ENCODE data around the gene EPB41L4B.

Gene EPB41L4B

DNA sequence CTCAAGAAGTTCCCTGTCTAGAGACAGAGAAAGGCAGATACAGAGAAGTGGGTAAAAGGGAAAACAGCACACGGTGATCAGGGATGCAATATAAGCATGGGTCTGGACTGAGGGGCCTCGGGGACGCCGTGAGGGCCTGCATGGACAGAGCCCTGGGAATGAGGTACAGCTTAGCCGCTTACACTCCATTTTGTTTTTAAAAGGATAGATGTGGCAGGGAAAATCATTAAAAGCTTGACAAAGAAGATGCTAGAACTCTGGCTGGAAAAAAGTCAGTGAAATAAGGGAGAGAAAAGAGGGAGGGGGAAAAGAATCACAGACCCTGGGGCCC lies 69.1 kb downstream of the EPB41L4B start:
- Histone ChIP-seq H3K36me3 (ENCODE audit: control insufficient read depth in 1 of 2, insufficient read depth in 2 of 2, low read depth in 1 of 2, low read length in 2 of 2) (no peaks in the 10 kb centered on the region), H3K4me2 (ENCODE audit: low read length, poor library complexity, severe bottlenecking) (no peak overlapping the region), H2AK5ac (ENCODE audit: low read length, severe bottlenecking) (no peak overlapping the region), H3K27ac (ENCODE audit: low read length, poor library complexity, severe bottlenecking) (no peak overlapping the region), H2BK5ac (ENCODE audit: low read depth, low read length, poor library complexity, severe bottlenecking) (no peak overlapping the region), H2BK15ac (ENCODE audit: low read depth, poor library complexity, severe bottlenecking) (no peak overlapping the region), H3K4ac (ENCODE audit: low read depth in 1 of 2, low read length in 2 of 2) (no peak overlapping the region), H3K79me1 (replicated peaks; ENCODE audit: low read length, poor library complexity, severe bottlenecking) (no peaks in the 10 kb centered on the region), H3K9me3 (ENCODE audit: control insufficient read depth, low read length) (no peaks in the 10 kb centered on the region), H2BK12ac (ENCODE audit: low read length in 2 of 2) (no peak overlapping the region), H3K4me3 (ENCODE audit: insufficient read depth in 1 of 2, low read depth in 1 of 2, low read length in 2 of 2) (no peak overlapping the region), H2BK120ac (ENCODE audit: low read depth, low read length) (no peak overlapping the region), H2AFZ (ENCODE audit: low read depth, low read length) (no peak overlapping the region), H3K14ac (ENCODE audit: low read length in 2 of 2) (no peak overlapping the region), H4K91ac (ENCODE audit: low read length) (no peak overlapping the region), H3K27me3 (ENCODE audit: control insufficient read depth in 1 of 2, insufficient read depth in 1 of 2, low read length in 2 of 2) (peaks cover 0 to 5% of the 10 kb centered on the region in 2 experiments), H3K9ac (ENCODE audit: low read length) (no peak overlapping the region), H3K23ac (ENCODE audit: low read length in 2 of 2) (no peak overlapping the region), H3K4me1 (ENCODE audit: control insufficient read depth, insufficient read depth, low read depth, low read length) (peaks cover 11% of the 10 kb centered on the region), H3K18ac (ENCODE audit: low read depth in 1 of 2, low read length in 2 of 2) (no peak overlapping the region), H4K8ac (ENCODE audit: low read length) (no peak overlapping the region)
- no peak for DNase-seq
- 82% methylated on average over 5 of the region's 5 CpGs for WGBS

DNA sequence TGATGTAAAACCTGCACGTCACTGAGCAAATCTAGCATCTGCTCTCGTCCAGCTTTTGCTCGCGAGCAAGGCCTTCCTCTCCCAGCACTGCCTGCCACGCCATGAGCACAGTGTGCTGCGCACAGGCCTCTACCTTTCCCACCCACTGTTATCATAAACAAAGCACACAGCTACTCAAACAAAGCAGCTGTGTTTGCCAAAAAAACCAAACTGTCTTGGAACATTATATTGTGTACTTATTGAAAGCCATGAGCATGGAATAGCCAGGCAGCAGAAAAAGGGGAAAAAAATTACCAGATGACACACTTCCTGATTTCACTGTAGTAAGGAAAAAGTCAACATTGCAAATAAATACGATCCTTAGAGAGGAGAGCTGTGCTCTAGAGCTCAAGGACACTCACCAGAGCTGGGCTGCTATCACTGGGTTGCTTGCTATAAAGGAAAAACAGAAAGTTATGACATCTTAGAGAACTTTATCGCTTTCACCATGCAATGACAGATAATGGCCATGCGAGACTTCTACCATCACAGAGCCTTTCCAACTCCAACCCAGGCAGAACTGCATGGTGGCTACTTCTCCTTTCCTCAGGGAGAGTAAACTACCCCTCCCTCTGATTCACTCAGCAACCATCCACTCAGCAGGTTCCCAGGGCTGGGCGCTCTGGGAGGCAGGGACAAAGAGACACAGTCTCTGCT lies 69.6 kb downstream of the EPB41L4B start:
- Histone ChIP-seq H3K23ac (ENCODE audit: low read length in 2 of 2) (no peak overlapping the region), H2AK5ac (ENCODE audit: low read length, severe bottlenecking) (no peak overlapping the region), H3K27ac (ENCODE audit: low read length, poor library complexity, severe bottlenecking) (no peak overlapping the region), H2AFZ (ENCODE audit: low read depth, low read length) (no peak overlapping the region), H3K4me2 (ENCODE audit: low read length, poor library complexity, severe bottlenecking) (no peak overlapping the region), H4K8ac (ENCODE audit: low read length) (no peak overlapping the region), H2BK12ac (ENCODE audit: low read length in 2 of 2) (no peak overlapping the region), H3K9ac (ENCODE audit: low read length) (no peak overlapping the region), H2BK5ac (ENCODE audit: low read depth, low read length, poor library complexity, severe bottlenecking) (no peak overlapping the region), H3K9me3 (ENCODE audit: control insufficient read depth, low read length) (no peaks in the 10 kb centered on the region), H3K27me3 (ENCODE audit: control insufficient read depth in 1 of 2, insufficient read depth in 1 of 2, low read length in 2 of 2) (peaks cover 0 to 5% of the 10 kb centered on the region in 2 experiments), H2BK15ac (ENCODE audit: low read depth, poor library complexity, severe bottlenecking) (no peak overlapping the region), H3K36me3 (ENCODE audit: control insufficient read depth in 1 of 2, insufficient read depth in 2 of 2, low read depth in 1 of 2, low read length in 2 of 2) (no peaks in the 10 kb centered on the region), H3K4me3 (ENCODE audit: insufficient read depth in 1 of 2, low read depth in 1 of 2, low read length in 2 of 2) (no peak overlapping the region), H3K14ac (ENCODE audit: low read length in 2 of 2) (no peak overlapping the region), H3K4me1 (ENCODE audit: control insufficient read depth, insufficient read depth, low read depth, low read length) (peaks cover 11% of the 10 kb centered on the region), H3K79me1 (replicated peaks; ENCODE audit: low read length, poor library complexity, severe bottlenecking) (no peaks in the 10 kb centered on the region), H3K4ac (ENCODE audit: low read depth in 1 of 2, low read length in 2 of 2) (peak overlapping the region in 1 of 2 experiments; percentile 18), H3K18ac (ENCODE audit: low read depth in 1 of 2, low read length in 2 of 2) (no peak overlapping the region), H4K91ac (ENCODE audit: low read length) (no peak overlapping the region), H2BK120ac (ENCODE audit: low read depth, low read length) (no peak overlapping the region)
- 83% methylated on average over 10 of the region's 10 CpGs for WGBS
- DNase-seq = peak; percentile 14

DNA sequence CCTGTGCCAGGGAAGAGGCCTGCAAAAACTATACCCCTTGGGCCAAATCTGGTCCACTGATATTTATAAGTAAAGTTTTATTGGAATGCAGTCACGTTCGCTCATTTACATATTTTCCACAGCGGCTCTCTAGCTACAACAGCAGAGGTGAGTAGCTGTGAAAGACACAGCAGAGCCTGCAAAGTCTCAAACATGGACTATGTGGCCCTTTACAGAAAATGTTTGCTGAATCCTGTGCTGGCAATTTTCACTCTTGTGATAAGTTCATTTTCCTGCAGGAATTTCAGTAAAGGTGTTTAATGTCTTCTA lies 70.1 kb downstream of the EPB41L4B start:
- Histone ChIP-seq H3K36me3 (ENCODE audit: control insufficient read depth in 1 of 2, insufficient read depth in 2 of 2, low read depth in 1 of 2, low read length in 2 of 2) (no peaks in the 10 kb centered on the region), H4K8ac (ENCODE audit: low read length) (no peak overlapping the region), H3K4me1 (ENCODE audit: control insufficient read depth, insufficient read depth, low read depth, low read length) (peaks cover 11% of the 10 kb centered on the region), H2BK5ac (ENCODE audit: low read depth, low read length, poor library complexity, severe bottlenecking) (no peak overlapping the region), H3K79me1 (replicated peaks; ENCODE audit: low read length, poor library complexity, severe bottlenecking) (no peaks in the 10 kb centered on the region), H3K14ac (ENCODE audit: low read length in 2 of 2) (no peak overlapping the region), H2AK5ac (ENCODE audit: low read length, severe bottlenecking) (no peak overlapping the region), H3K27me3 (ENCODE audit: control insufficient read depth in 1 of 2, insufficient read depth in 1 of 2, low read length in 2 of 2) (peaks cover 0 to 5% of the 10 kb centered on the region in 2 experiments), H3K9ac (ENCODE audit: low read length) (no peak overlapping the region), H3K4me3 (ENCODE audit: insufficient read depth in 1 of 2, low read depth in 1 of 2, low read length in 2 of 2) (no peak overlapping the region), H2BK15ac (ENCODE audit: low read depth, poor library complexity, severe bottlenecking) (no peak overlapping the region), H4K91ac (ENCODE audit: low read length) (no peak overlapping the region), H2AFZ (ENCODE audit: low read depth, low read length) (no peak overlapping the region), H3K23ac (ENCODE audit: low read length in 2 of 2) (no peak overlapping the region), H3K4ac (ENCODE audit: low read depth in 1 of 2, low read length in 2 of 2) (no peak overlapping the region), H2BK12ac (ENCODE audit: low read length in 2 of 2) (no peak overlapping the region), H3K27ac (ENCODE audit: low read length, poor library complexity, severe bottlenecking) (no peak overlapping the region), H3K18ac (ENCODE audit: low read depth in 1 of 2, low read length in 2 of 2) (no peak overlapping the region), H2BK120ac (ENCODE audit: low read depth, low read length) (no peak overlapping the region), H3K9me3 (ENCODE audit: control insufficient read depth, low read length) (no peaks in the 10 kb centered on the region), H3K4me2 (ENCODE audit: low read length, poor library complexity, severe bottlenecking) (no peak overlapping the region)
- no peak for DNase-seq
- 92% methylated on average over 3 of the region's 3 CpGs for WGBS

DNA sequence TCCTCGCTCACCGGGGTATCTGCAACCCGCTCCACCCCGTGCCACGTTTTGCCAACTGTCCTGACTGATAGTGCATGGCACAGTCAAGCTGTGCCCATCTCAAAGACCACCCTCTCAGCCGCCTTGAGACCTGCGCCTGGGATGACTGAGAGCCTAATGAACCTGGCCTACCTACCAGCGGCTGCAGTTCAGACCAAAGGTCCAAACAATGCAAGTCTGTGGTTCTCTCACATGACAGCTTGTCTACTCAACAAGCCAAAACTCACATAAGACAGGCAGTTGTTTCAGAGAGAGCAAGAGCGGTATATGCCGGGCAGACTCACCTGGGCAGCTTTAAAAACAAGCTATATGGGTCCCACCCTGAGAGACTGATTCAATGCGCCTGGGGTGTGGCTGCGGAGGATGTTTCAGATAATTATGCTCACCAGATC lies 70.5 kb downstream of the EPB41L4B start:
- H3K4ac ChIP-seq (ENCODE audit: low read depth in 1 of 2, low read length in 2 of 2) = no peak overlapping the region
- H2AFZ ChIP-seq (ENCODE audit: low read depth, low read length) = no peak overlapping the region
- no peak overlapping the region for H2BK12ac ChIP-seq (ENCODE audit: low read length in 2 of 2)
- H3K23ac ChIP-seq (ENCODE audit: low read length in 2 of 2) = no peak overlapping the region
- H3K4me3 ChIP-seq (ENCODE audit: insufficient read depth in 1 of 2, low read depth in 1 of 2, low read length in 2 of 2) = no peak overlapping the region
- H3K9ac ChIP-seq (ENCODE audit: low read length) = no peak overlapping the region
- no peak overlapping the region for H2BK15ac ChIP-seq (ENCODE audit: low read depth, poor library complexity, severe bottlenecking)
- H2BK120ac ChIP-seq (ENCODE audit: low read depth, low read length) = no peak overlapping the region
- no peak overlapping the region for H2BK5ac ChIP-seq (ENCODE audit: low read depth, low read length, poor library complexity, severe bottlenecking)
- no peaks in the 10 kb centered on the region for H3K9me3 ChIP-seq (ENCODE audit: control insufficient read depth, low read length)
- H3K27me3 ChIP-seq (ENCODE audit: control insufficient read depth in 1 of 2, insufficient read depth in 1 of 2, low read length in 2 of 2) = peaks cover 0 to 5% of the 10 kb centered on the region in 2 experiments
- H3K27ac ChIP-seq (ENCODE audit: low read length, poor library complexity, severe bottlenecking) = no peak overlapping the region
- no peak overlapping the region for H2AK5ac ChIP-seq (ENCODE audit: low read length, severe bottlenecking)
- no peak overlapping the region for H3K14ac ChIP-seq (ENCODE audit: low read length in 2 of 2)
- H3K36me3 ChIP-seq (ENCODE audit: control insufficient read depth in 1 of 2, insufficient read depth in 2 of 2, low read depth in 1 of 2, low read length in 2 of 2) = no peaks in the 10 kb centered on the region
- no peaks in the 10 kb centered on the region for H3K79me1 ChIP-seq (replicated peaks; ENCODE audit: low read length, poor library complexity, severe bottlenecking)
- no peak overlapping the region for H4K91ac ChIP-seq (ENCODE audit: low read length)
- no peak overlapping the region for H3K18ac ChIP-seq (ENCODE audit: low read depth in 1 of 2, low read length in 2 of 2)
- WGBS = 88% methylated on average over 12 of the region's 12 CpGs
- no peak overlapping the region for H4K8ac ChIP-seq (ENCODE audit: low read length)
- DNase-seq = no peak
- H3K4me1 ChIP-seq (ENCODE audit: control insufficient read depth, insufficient read depth, low read depth, low read length) = peaks cover 11% of the 10 kb centered on the region
- no peak overlapping the region for H3K4me2 ChIP-seq (ENCODE audit: low read length, poor library complexity, severe bottlenecking)

Data from mesenchymal stem cell (in vitro differentiated cells and primary cell).